Endothelial cell of umbilical vein (primary cell): ENCODE measurements around the gene LDLRAD3. TPM values are rescaled to one million over a fixed set of nuclear protein-coding genes. Genes with fewer than 3 reads are reported as not detected.

Experiments
- BruUV-seq: library from RNA; stranded (reverse); fragments of 400-500 nt; replicated peaks from 2 replicates; lab custom pipeline; 2021; lab: Mats Ljungman, UMichigan
- CTCF ChIA-PET: fragments of 300-600, 350-600 bp; sonication (Branson Sonifier 250); formaldehyde crosslinking; loops from one replicate; lab custom pipeline; 2021; ENCODE audit warnings: antibody characterized with exemption, inconsistent platforms; lab: Charles Lee
- POLR2A ChIA-PET: fragments of 300-600, 350-600 bp; sonication (Branson Sonifier 250); formaldehyde crosslinking; loops from one replicate; lab custom pipeline; 2021; ENCODE audit warnings: antibody characterized with exemption, inconsistent platforms; lab: Charles Lee
- DNase-seq: peaks from one replicate; pipeline ENCODE4 v3.0.0-alpha.2; 2011; ENCODE audit warnings: low read depth, low spot score
- FAIRE-seq: peaks from 2 replicates; lab custom pipeline; 2011; peaks lifted over from hg19 to GRCh38; lab: Jason Lieb, UNC
- H2AFZ ChIP-seq: 2 replicates; pipeline ENCODE4 v1.6.0; 2012; ENCODE audit warnings: low read depth, low read length, control low read depth, inconsistent platforms
- H3K27ac ChIP-seq: 2 replicates; pipeline ENCODE4 v1.5.1; 2011; ENCODE audit warnings: low read depth, mild to moderate bottlenecking, control low read depth, low read length, moderate library complexity; ENCODE audit not compliant: insufficient read depth
- H3K27me3 ChIP-seq, 2 experiments: 2 replicates each; pipeline versions ENCODE4 v1.6.0 to v1.6.1; 2011; ENCODE audit warnings: low read length in 2 of 2, mixed read lengths in 1 of 2; ENCODE audit not compliant: control insufficient read depth in 2 of 2, insufficient read depth in 2 of 2
- H3K36me3 ChIP-seq, 2 experiments: 2 replicates in 1 of 2; 3 replicates in 1 of 2; pipeline ENCODE4 v1.5.1; 2011; ENCODE audit warnings: low read length in 2 of 2, mild to moderate bottlenecking in 1 of 2, moderate library complexity in 1 of 2; ENCODE audit not compliant: control insufficient read depth in 2 of 2, insufficient read depth in 2 of 2; ENCODE audit errors: extremely low read depth in 1 of 2
- H3K4me1 ChIP-seq: 3 replicates; pipeline ENCODE4 v1.5.1; 2011; ENCODE audit warnings: mild to moderate bottlenecking, low read length; ENCODE audit not compliant: control insufficient read depth, insufficient read depth; ENCODE audit errors: extremely low read depth
- H3K4me2 ChIP-seq: 2 replicates; pipeline ENCODE4 v1.6.1; 2011; ENCODE audit warnings: low read length, control low read depth, mixed read lengths; ENCODE audit not compliant: insufficient read depth
- H3K4me3 ChIP-seq, 3 experiments: fragments of 200-600 bp in 1 of 3; sonication (generic), shearing (Covaris generic) in 1 of 3; replicated peaks in 1 of 3; 2 replicates each; pipeline ENCODE4 v1.5.1; 2011 to 2016; ENCODE audit warnings: control low read depth in 3 of 3, low read length in 3 of 3, mild to moderate bottlenecking in 2 of 3, inconsistent platforms in 1 of 3, low read depth in 1 of 3, moderate library complexity in 1 of 3; ENCODE audit not compliant: insufficient read depth in 1 of 3
- H3K79me2 ChIP-seq: 2 replicates; pipeline ENCODE4 v1.6.0; 2012; ENCODE audit warnings: low read length, inconsistent platforms; ENCODE audit not compliant: control insufficient read depth, insufficient read depth
- H3K9ac ChIP-seq: replicated peaks from 2 replicates; pipeline ENCODE3; 2011; ENCODE audit warnings: low read length, control low read depth; ENCODE audit not compliant: insufficient read depth; ENCODE audit errors: extremely low read depth
- H3K9me1 ChIP-seq: replicated peaks from 3 replicates; pipeline ENCODE4 v1.6.0; 2011; ENCODE audit warnings: mild to moderate bottlenecking, low read length; ENCODE audit not compliant: control insufficient read depth, insufficient read depth; ENCODE audit errors: extremely low read depth
- H3K9me3 ChIP-seq: replicated peaks from 2 replicates; pipeline ENCODE4 v1.5.1; 2012; ENCODE audit warnings: low read length, inconsistent platforms; ENCODE audit not compliant: control insufficient read depth, insufficient read depth
- H4K20me1 ChIP-seq: replicated peaks from 2 replicates; pipeline ENCODE3; 2011; ENCODE audit warnings: mild to moderate bottlenecking, low read length; ENCODE audit not compliant: control insufficient read depth, insufficient read depth; ENCODE audit errors: extremely low read depth
- EZH2 ChIP-seq: IDR thresholded peaks from 2 replicates; pipeline ENCODE4 v1.6.1; 2012; ENCODE audit warnings: borderline replicate concordance, low read depth, mild to moderate bottlenecking, moderate library complexity, low read length, inconsistent platforms; ENCODE audit not compliant: severe bottlenecking
- FOS ChIP-seq: IDR thresholded peaks from 2 replicates; pipeline ENCODE4 v1.6.1; 2011; ENCODE audit warnings: mild to moderate bottlenecking, low read length, moderate library complexity, borderline replicate concordance; ENCODE audit not compliant: insufficient read depth
- GATA2 ChIP-seq: IDR thresholded peaks from 2 replicates; pipeline ENCODE4 v1.7.0; 2011; ENCODE audit warnings: low read depth, mild to moderate bottlenecking, moderate library complexity, mixed read lengths, low read length; ENCODE audit not compliant: insufficient read length, insufficient read depth
- JUN ChIP-seq: IDR thresholded peaks from 2 replicates; pipeline ENCODE4 v1.6.1; 2011; ENCODE audit warnings: borderline replicate concordance, low read depth; ENCODE audit not compliant: insufficient read length, insufficient read depth
- MYC ChIP-seq: IDR thresholded peaks from one replicate; pipeline ENCODE4 v1.6.1; 2011; ENCODE audit warnings: mild to moderate bottlenecking, low read depth, low read length
- POLR2A ChIP-seq: IDR thresholded peaks from 2 replicates; pipeline ENCODE4 v1.6.1; 2012; ENCODE audit warnings: low read depth, mild to moderate bottlenecking, control low read depth, low read length
- POLR2AphosphoS5 ChIP-seq: IDR thresholded peaks from 2 replicates; pipeline ENCODE4 v1.6.1; 2012; ENCODE audit warnings: low read depth, mild to moderate bottlenecking, control low read depth, low read length, moderate library complexity; ENCODE audit not compliant: insufficient read depth
- dilution Hi-C: fragments of 300-500 bp; cut with MboI; formaldehyde crosslinking; loops from one replicate; pipeline ENCODE4 v1.15.0; 2019; ENCODE audit warnings: low sequenced_read_pairs; ENCODE audit not compliant: extremely low pct_ligation_motif_present
- intact Hi-C: fragments of 100-400 bp; cut with micrococcal nuclease; formaldehyde crosslinking; loops from one replicate; pipeline ENCODE4 v1.10.0; 2022
- polyA plus RNA-seq, 4 experiments: library from polyadenylated mRNA; depleted of rRNA in 3 of 4; stranded (reverse) in 3 of 4; unstranded in 1 of 4; fragments of >200 nt; gene quantifications; 2 replicates each; pipeline versions ENCODE4 v1.2.1 to v1.2.3, GENCODE V29; 2011 to 2012; ENCODE audit warnings: missing spikeins in 1 of 4
- total RNA-seq: library from RNA; stranded (reverse); gene quantifications from 2 replicates; pipeline ENCODE4 v1.2.3, GENCODE V29; 2021
- TF ChIP-seq, protein P1 (sequence below): IDR thresholded peaks from 2 replicates; pipeline ENCODE4 v1.6.1; 2011; ENCODE audit not compliant: insufficient read depth, insufficient read length
- TF ChIP-seq, protein P2 (sequence below), 2 donors: IDR thresholded peaks; 1 replicate in 1 of 2; 2 replicates in 1 of 2; pipeline ENCODE4 v1.5.1; 2011; ENCODE audit warnings: low read length in 2 of 2, mild to moderate bottlenecking in 2 of 2, moderate library complexity in 2 of 2, control low read depth in 1 of 2, inconsistent platforms in 1 of 2, low read depth in 1 of 2; ENCODE audit not compliant: insufficient read depth in 1 of 2; ENCODE audit errors: extremely low read depth in 1 of 2

LDLRAD3 gene
- total and polyA plus RNA-seq, 2 donors (not counting 3 experiments of a cell fraction or from before 2014, with no cell fraction given): 17.9 to 25.1 TPM

DNA sequence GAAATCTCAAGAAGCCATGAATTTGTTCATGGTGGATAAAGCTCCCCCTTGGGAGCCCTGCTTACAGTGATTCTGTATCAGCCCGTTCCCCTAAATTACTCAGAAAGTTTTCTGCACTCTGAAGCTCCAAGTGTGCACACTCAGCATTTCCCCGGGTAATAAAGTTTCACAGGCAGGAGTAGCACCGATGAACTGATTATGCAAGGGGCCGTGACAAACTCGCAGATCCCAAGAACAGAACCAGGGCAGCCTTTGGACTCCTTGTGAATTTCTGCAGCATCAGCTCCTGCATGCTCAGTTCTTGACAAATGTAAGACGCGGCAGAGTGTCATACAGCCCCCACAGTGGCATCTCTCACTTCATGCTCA, 271.8 kb downstream of the LDLRAD3 start:
- ChIA-PET CTCF (interaction anchor here (0.9 to 1.4 kb wide), 3 partner anchors 44 to 393 kb away, joined by 3 read pairs; no protein-coding TSS in a partner anchor), POLR2A (no interaction called here)
- no peak for DNase-seq
- no peak overlapping the region for H2AFZ ChIP-seq
- H3K9me3 ChIP-seq: peaks cover 4% of the 10 kb centered on the region
- no peak overlapping the region for H3K4me3 ChIP-seq
- H3K27ac ChIP-seq: no peak overlapping the region
- no peaks in the 10 kb centered on the region for H4K20me1 ChIP-seq
- intact Hi-C loops: no loop called here
- no peak overlapping the region for H3K4me2 ChIP-seq
- FAIRE-seq: no peak
- H3K79me2 ChIP-seq: no peaks in the 10 kb centered on the region
- TF ChIP-seq, protein P1, sequence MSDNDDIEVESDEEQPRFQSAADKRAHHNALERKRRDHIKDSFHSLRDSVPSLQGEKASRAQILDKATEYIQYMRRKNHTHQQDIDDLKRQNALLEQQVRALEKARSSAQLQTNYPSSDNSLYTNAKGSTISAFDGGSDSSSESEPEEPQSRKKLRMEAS: no peak
- TF ChIP-seq, protein P2, sequence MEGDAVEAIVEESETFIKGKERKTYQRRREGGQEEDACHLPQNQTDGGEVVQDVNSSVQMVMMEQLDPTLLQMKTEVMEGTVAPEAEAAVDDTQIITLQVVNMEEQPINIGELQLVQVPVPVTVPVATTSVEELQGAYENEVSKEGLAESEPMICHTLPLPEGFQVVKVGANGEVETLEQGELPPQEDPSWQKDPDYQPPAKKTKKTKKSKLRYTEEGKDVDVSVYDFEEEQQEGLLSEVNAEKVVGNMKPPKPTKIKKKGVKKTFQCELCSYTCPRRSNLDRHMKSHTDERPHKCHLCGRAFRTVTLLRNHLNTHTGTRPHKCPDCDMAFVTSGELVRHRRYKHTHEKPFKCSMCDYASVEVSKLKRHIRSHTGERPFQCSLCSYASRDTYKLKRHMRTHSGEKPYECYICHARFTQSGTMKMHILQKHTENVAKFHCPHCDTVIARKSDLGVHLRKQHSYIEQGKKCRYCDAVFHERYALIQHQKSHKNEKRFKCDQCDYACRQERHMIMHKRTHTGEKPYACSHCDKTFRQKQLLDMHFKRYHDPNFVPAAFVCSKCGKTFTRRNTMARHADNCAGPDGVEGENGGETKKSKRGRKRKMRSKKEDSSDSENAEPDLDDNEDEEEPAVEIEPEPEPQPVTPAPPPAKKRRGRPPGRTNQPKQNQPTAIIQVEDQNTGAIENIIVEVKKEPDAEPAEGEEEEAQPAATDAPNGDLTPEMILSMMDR (IDR thresholded peaks at IDR 0.05; ENCODE audit: extremely low read depth in 1 of 2, insufficient read depth in 1 of 2, low read depth in 1 of 2, low read length in 2 of 2): no peak
- H3K9me1 ChIP-seq: no peaks in the 10 kb centered on the region
- no peaks in the 10 kb centered on the region for H3K4me1 ChIP-seq
- no peak overlapping the region for H3K9ac ChIP-seq
- H3K36me3 ChIP-seq: no peaks in the 10 kb centered on the region
- BruUV-seq: no TSS peak
- dilution Hi-C loops: no loop called here
- no peaks in the 10 kb centered on the region for H3K27me3 ChIP-seq

DNA sequence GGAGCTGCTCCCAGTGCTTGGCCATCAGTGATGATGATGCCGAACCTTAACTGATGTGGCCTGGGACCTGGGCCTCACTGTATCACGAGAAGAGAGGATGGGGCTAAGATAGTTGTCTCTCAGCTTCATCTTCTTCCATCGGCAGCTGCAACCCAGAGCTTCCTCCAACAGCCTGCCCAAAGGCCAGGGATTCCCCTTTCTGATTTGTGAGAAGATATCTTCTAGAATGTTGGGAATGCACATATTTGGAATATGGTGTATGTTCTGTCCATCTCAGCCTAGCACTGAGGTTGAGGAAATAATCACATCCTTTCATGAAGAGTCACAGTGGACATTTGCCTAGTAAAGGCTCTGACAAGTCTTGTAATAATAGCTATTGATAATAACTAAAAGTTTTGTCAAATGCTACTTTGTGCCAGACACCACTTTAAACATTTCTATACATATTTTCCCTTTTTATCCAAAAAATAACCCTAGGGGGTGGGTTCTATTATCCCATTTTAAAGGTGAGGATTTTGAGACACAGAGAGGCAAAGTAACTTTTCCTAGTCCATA, 272.3 kb downstream of the LDLRAD3 start:
- FAIRE-seq: no peak
- TF ChIP-seq POLR2A: no peak
- TF ChIP-seq, protein P2 (IDR thresholded peaks at IDR 0.05; ENCODE audit: extremely low read depth in 1 of 2, insufficient read depth in 1 of 2, low read depth in 1 of 2, low read length in 2 of 2): no peak
- TF ChIP-seq POLR2AphosphoS5: no peak
- TF ChIP-seq EZH2: no peak
- no peak for TF ChIP-seq MYC
- no peak for TF ChIP-seq GATA2
- no peak for TF ChIP-seq JUN
- TF ChIP-seq FOS: no peak
- TF ChIP-seq, protein P1: no peak
- H3K9ac ChIP-seq: no peak overlapping the region
- no peak overlapping the region for H3K27ac ChIP-seq
- no peaks in the 10 kb centered on the region for H3K36me3 ChIP-seq
- CTCF ChIA-PET: interaction anchor here (0.9 to 1.4 kb wide), 3 partner anchors 43 to 394 kb away, joined by 3 read pairs; no protein-coding TSS in a partner anchor
- peaks cover 4% of the 10 kb centered on the region for H3K9me3 ChIP-seq
- intact Hi-C loops (no loop called here), dilution Hi-C loops (no loop called here)
- no peak overlapping the region for H3K4me2 ChIP-seq
- POLR2A ChIA-PET: no interaction called here
- no peaks in the 10 kb centered on the region for H3K27me3 ChIP-seq
- BruUV-seq: no TSS peak
- H4K20me1 ChIP-seq: no peaks in the 10 kb centered on the region
- no peak overlapping the region for H2AFZ ChIP-seq
- no peaks in the 10 kb centered on the region for H3K79me2 ChIP-seq
- H3K9me1 ChIP-seq: no peaks in the 10 kb centered on the region
- no peak for DNase-seq
- no peaks in the 10 kb centered on the region for H3K4me1 ChIP-seq
- H3K4me3 ChIP-seq: no peak overlapping the region
